Heart right ventricle (tissue), 16 donors: ENCODE data around the gene ERCC6L2. TPM values are rescaled to one million over a fixed set of nuclear protein-coding genes. Genes with fewer than 3 reads are reported as not detected.

Source experiments
- ATAC-seq, 8 donors: fragments of 200-7000 bp; cut with Tn5 transposase; one replicate each; pipeline ENCODE4 v1.9.1; 2020; ENCODE audit warnings: mild to moderate bottlenecking in 8 of 8, moderate library complexity in 8 of 8, moderate number of reproducible peaks in 1 of 8
- DNase-seq, 2 donors: peaks; one replicate each; pipeline ENCODE4 v3.0.0-alpha.2; 2020
- H3K27ac ChIP-seq, 10 donors: fragments of 200-600 bp; sonication (generic) in 2 of 10; one replicate each; pipeline versions ENCODE4 v1.5.0 to v1.8.0; 2020 to 2022; ENCODE audit warnings: mild to moderate bottlenecking in 3 of 10
- H3K27me3 ChIP-seq, 7 donors: fragments of 200-600 bp; one replicate each; pipeline ENCODE4 v1.8.0; 2021 to 2022; ENCODE audit warnings: mild to moderate bottlenecking in 2 of 7
- H3K36me3 ChIP-seq, 9 donors: fragments of 200-600 bp; sonication (generic) in 1 of 9; one replicate each; pipeline versions ENCODE4 v1.5.0 to v1.8.0; 2020 to 2022; ENCODE audit warnings: mild to moderate bottlenecking in 2 of 9
- H3K4me1 ChIP-seq, 9 donors: fragments of 200-600 bp; sonication (generic) in 1 of 9; one replicate each; pipeline versions ENCODE4 v1.5.0 to v1.8.0; 2020 to 2022; ENCODE audit warnings: mild to moderate bottlenecking in 4 of 9
- H3K4me3 ChIP-seq, 10 donors: fragments of 200-600 bp; sonication (generic) in 2 of 10; one replicate each; pipeline versions ENCODE4 v1.5.0 to v1.8.0; 2020 to 2022; ENCODE audit warnings: mild to moderate bottlenecking in 7 of 10, moderate library complexity in 2 of 10
- H3K9me3 ChIP-seq, 11 donors: fragments of 200-600 bp in 10 of 11; sonication (generic) in 2 of 11; one replicate each; pipeline versions ENCODE4 v1.5.0 to v1.8.0; 2013 to 2022; ENCODE audit warnings: mild to moderate bottlenecking in 2 of 11, control low read depth in 1 of 11, moderate library complexity in 1 of 11
- CTCF ChIP-seq, 9 donors: fragments of 200-600 bp; sonication (generic) in 2 of 9; IDR thresholded peaks; one replicate each; pipeline versions ENCODE4 v1.5.0 to v1.8.0; 2021 to 2022; ENCODE audit warnings: antibody characterized with exemption in 9 of 9, mild to moderate bottlenecking in 5 of 9, moderate library complexity in 1 of 9
- WGBS, 2 donors: extraction: QIAGEN DNeasy Blood & Tissue Kit; methylation state at CpG; one replicate each; pipeline ENCODE4 v1.1.7; 2013; ENCODE audit warnings: inconsistent platforms in 1 of 2; 5-methylcytosine and 5-hydroxymethylcytosine counted together
- intact Hi-C, 10 donors: fragments of 100-400 bp; cut with DNase I; formaldehyde crosslinking; loops; one replicate each; pipeline versions ENCODE4 v1.11.1 to v1.14.2; 2022
- polyA plus RNA-seq, 2 donors: library from polyadenylated mRNA; stranded (reverse); fragments of 200-250 nt; gene quantifications; one replicate each; pipeline ENCODE4 v1.2.3, GENCODE V29; 2013
- total RNA-seq, 10 donors: library from RNA; stranded (reverse); fragmentation: NEBNext Ultra II Directional in 3 of 10; extraction: Animal tissue kit (Norgen Biotek cat#: 25700) in 3 of 10; gene quantifications; one replicate each; pipeline versions ENCODE4 v1.2.1 to v1.2.4, GENCODE V29; 2021 to 2023
- donor health status: Arrhythmogenic right ventricular cardiomyopathy.
- donor health status: ischemic (EF 13 %, LVEDD 7.1; RV severe dilation, severe dysfunction).
- donor health status: healthy with polysubstance abuse.
- donor health status: DM: no; HTN: yes; CAD: no.
- donor health status: DM: no; HTN: no; CAD: no.
- donor health status: ischemic (EF 25% LVEDD 6.9; RV normal size, moderate dysfunction).
- donor health status: ischemic (EF 25% LVEDD 5.7; RV mildly dilated, moderate dysfunction).
- donor health status: healthy.
- donor health status: DM: yes; HTN: yes; CAD: no.
- donor health status: Ischemic cardiomyopathy.
- donor health status: ischemic (EF 35%, LVEDD 5.7; RV mildly dilated, moderate dysfunction).
- donor health status: nonischemic (EF 11% LVEDD 7.7; RV severe dilation, severe dysfunction).
- donor health status: DM: yes; HTN: yes; CAD: no.
- donor health status: PGD.
- donor health status: ischemic (EF 29% LVEDD 5.4; RV normal size, mild dysfunction).
- donor health status: nonischemic (EF 23%, LVEDD 6.1; RV moderate dilation, normal function).

ERCC6L2 gene
- total and polyA plus RNA-seq, 12 donors, result 4.6 to 37.5 (median 26.4) TPM

GRCh38 chr9:95989297-95989696 is 113.8 kb downstream of the ERCC6L2 start:
- H3K36me3 ChIP-seq, result peaks cover 0 to 45% (median 0%) of the 10 kb centered on the region in 9 donors
- DNase-seq, result no peak
- 100% methylated on average over 1 of the region's 1 CpG for WGBS, 2 donors
- no peaks in the 10 kb centered on the region for H3K27me3 ChIP-seq
- no peaks in the 10 kb centered on the region for H3K9me3 ChIP-seq
- intact Hi-C loops, result no loop called here
- ATAC-seq, result no peak
- TF ChIP-seq CTCF (IDR thresholded peaks at IDR 0.05), result no peak
- H3K27ac ChIP-seq, result no peak overlapping the region
- H3K4me3 ChIP-seq, result no peak overlapping the region
- H3K4me1 ChIP-seq, result peaks cover 0 to 7% (median 0%) of the 10 kb centered on the region in 9 donors

GRCh38 chr9:95991326-95991725 is 115.8 kb downstream of the ERCC6L2 start:
- Histone ChIP-seq H3K9me3 (no peaks in the 10 kb centered on the region), H3K27me3 (no peaks in the 10 kb centered on the region), H3K27ac (no peak overlapping the region), H3K4me1 (no peaks in the 10 kb centered on the region), H3K36me3 (peaks cover 0 to 41% (median 4%) of the 10 kb centered on the region in 9 donors), H3K4me3 (no peak overlapping the region)
- WGBS, 2 donors, result 98 to 99% methylated on average over 1 of the region's 1 CpG
- intact Hi-C loops, result no loop called here
- TF ChIP-seq CTCF (IDR thresholded peaks at IDR 0.05), result no peak
- ATAC-seq (no peak), DNase-seq (no peak)

GRCh38 chr9:95992536-95992935 is 117.0 kb downstream of the ERCC6L2 start:
- no peaks in the 10 kb centered on the region for H3K4me1 ChIP-seq
- TF ChIP-seq CTCF (IDR thresholded peaks at IDR 0.05), result no peak
- H3K27me3 ChIP-seq, result no peaks in the 10 kb centered on the region
- DNase-seq, result no peak
- H3K4me3 ChIP-seq, result no peak overlapping the region
- WGBS, 2 donors, result 97 to 100% methylated on average over 2 of the region's 2 CpGs
- no peak overlapping the region for H3K27ac ChIP-seq
- peaks cover 0 to 43% (median 4%) of the 10 kb centered on the region in 9 donors for H3K36me3 ChIP-seq
- ATAC-seq, result no peak
- intact Hi-C loops, result no loop called here
- H3K9me3 ChIP-seq, result no peaks in the 10 kb centered on the region

- no peaks in the 10 kb centered on the region for H3K9me3 ChIP-seq
- intact Hi-C loops, result no loop called here
- 98% methylated on average over 3 of the region's 3 CpGs for WGBS, 2 donors
These were observed 117.8 kb downstream of the ERCC6L2 start for GRCh38 chr9:95993337-95993736.

More at GRCh38 chr9:95993337-95993736, 117.8 kb downstream of the ERCC6L2 start:
- ATAC-seq, result no peak
- Histone ChIP-seq H3K36me3 (peaks cover 0 to 47% (median 4%) of the 10 kb centered on the region in 9 donors), H3K4me3 (no peak overlapping the region), H3K4me1 (no peaks in the 10 kb centered on the region), H3K27me3 (no peaks in the 10 kb centered on the region), H3K27ac (no peak overlapping the region)
- no peak for DNase-seq
- TF ChIP-seq CTCF (IDR thresholded peaks at IDR 0.05), result no peak
